ENCODE measurements around the gene STX2. TPM values are rescaled to one million over a fixed set of nuclear protein-coding genes. Genes with fewer than 3 reads are reported as not detected.
A peak's percentile ranks its signal among the peaks of the same experiment; 100 is the strongest.

STX2 gene
- total RNA-seq, 4 donors from 2014 or later, result 5.3 to 115 (median 9.0) TPM

- H3K36me3 ChIP-seq, result no peaks in the 10 kb centered on the region
- TF ChIP-seq POLR2A (IDR thresholded peaks at IDR 0.05), result no peak
- TF ChIP-seq, protein P1, sequence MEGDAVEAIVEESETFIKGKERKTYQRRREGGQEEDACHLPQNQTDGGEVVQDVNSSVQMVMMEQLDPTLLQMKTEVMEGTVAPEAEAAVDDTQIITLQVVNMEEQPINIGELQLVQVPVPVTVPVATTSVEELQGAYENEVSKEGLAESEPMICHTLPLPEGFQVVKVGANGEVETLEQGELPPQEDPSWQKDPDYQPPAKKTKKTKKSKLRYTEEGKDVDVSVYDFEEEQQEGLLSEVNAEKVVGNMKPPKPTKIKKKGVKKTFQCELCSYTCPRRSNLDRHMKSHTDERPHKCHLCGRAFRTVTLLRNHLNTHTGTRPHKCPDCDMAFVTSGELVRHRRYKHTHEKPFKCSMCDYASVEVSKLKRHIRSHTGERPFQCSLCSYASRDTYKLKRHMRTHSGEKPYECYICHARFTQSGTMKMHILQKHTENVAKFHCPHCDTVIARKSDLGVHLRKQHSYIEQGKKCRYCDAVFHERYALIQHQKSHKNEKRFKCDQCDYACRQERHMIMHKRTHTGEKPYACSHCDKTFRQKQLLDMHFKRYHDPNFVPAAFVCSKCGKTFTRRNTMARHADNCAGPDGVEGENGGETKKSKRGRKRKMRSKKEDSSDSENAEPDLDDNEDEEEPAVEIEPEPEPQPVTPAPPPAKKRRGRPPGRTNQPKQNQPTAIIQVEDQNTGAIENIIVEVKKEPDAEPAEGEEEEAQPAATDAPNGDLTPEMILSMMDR (IDR thresholded peaks at IDR 0.05), result no peak
- no peak for DNase-seq
- no peaks in the 10 kb centered on the region for H3K27me3 ChIP-seq
- no peaks in the 10 kb centered on the region for H3K4me1 ChIP-seq
- no peak overlapping the region for H3K4me3 ChIP-seq
- H3K9me3 ChIP-seq, result no peaks in the 10 kb centered on the region
- no peak overlapping the region for H3K27ac ChIP-seq
Measured at GRCh38 chr12:130846369-130846768, 7.3 kb upstream of the STX2 start.

DNA sequence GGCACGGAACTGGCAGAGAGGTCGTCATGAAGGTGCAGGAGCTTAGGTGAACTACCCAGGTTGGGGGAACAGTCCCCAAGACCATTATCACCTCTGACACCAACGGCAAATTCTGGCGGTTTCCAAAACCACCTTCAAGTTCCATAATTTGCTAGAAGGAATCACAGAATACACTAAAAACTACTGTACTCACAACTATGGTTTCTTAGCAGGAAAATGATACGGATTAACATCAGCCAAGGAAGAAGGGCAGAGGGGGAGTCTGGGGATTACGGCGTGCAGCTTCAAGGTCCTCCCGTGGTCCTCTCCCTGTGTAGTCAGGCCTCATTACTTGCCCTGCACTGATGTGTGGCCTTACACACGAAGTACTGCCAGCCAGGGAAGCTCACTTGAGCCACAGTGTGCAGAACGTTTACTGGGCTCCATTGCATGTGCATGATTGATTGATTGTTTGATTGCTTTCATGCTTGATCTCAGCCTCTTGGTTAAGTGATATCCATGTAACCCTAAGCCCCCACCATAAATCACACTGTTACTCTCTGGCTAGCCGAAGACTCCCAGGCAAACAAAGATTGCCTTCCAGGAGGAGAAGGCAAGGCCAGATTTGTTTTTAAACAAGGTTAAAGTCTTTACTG is 837 bp upstream of the STX2 start:
- TF ChIP-seq POLR2A (IDR thresholded peaks at IDR 0.05), result no peak
- TF ChIP-seq, protein P1 (IDR thresholded peaks at IDR 0.05), result no peak
- DNase-seq, result no peak
- Histone ChIP-seq H3K36me3 (no peaks in the 10 kb centered on the region), H3K4me3 (peak overlapping the region; percentile 80 to 97 (median 90)), H3K4me1 (peaks cover 0 to 13% (median 4%) of the 10 kb centered on the region in 4 donors), H3K27ac (peak overlapping the region in 1 of 4 donors; percentile 57), H3K27me3 (no peaks in the 10 kb centered on the region), H3K9me3 (no peaks in the 10 kb centered on the region)

- TF ChIP-seq, protein P1 (IDR thresholded peaks at IDR 0.05), result no peak
- no peak for TF ChIP-seq POLR2A (IDR thresholded peaks at IDR 0.05)
- peak in 2 of 3 donors; percentile 48 to 58 for DNase-seq
- Histone ChIP-seq H3K9me3 (no peaks in the 10 kb centered on the region), H3K36me3 (no peaks in the 10 kb centered on the region), H3K4me3 (peak overlapping the region; percentile 80 to 97 (median 90)), H3K27me3 (no peaks in the 10 kb centered on the region), H3K27ac (peak overlapping the region; percentile 53 to 78 (median 68)), H3K4me1 (peaks cover 0 to 13% (median 4%) of the 10 kb centered on the region in 4 donors)
Measured at GRCh38 chr12:130838284-130838950, 633 bp downstream of the STX2 start.

DNA sequence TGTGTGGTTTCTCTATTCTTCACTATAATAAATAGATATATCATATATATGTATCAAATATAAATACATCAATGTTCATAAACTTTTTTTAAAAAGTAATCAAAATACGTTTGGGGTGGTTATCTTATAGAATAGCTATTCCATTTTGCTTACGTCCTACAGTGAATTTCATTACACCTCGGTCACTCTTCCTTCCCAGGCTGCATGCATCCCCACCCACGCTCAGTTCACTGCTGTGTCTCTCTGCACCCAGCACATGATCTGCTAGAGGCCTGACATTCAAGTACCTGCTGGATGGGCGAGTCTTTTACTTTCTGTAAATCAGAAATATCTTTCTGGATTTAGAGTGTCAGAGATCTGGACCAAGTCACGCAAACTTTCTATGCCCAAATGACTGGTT is 3.6 kb downstream of the STX2 start:
- Histone ChIP-seq H3K27ac (no peak overlapping the region), H3K4me3 (no peak overlapping the region), H3K27me3 (no peaks in the 10 kb centered on the region), H3K9me3 (no peaks in the 10 kb centered on the region), H3K4me1 (peaks cover 0 to 26% (median 4%) of the 10 kb centered on the region in 4 donors), H3K36me3 (no peaks in the 10 kb centered on the region)
- TF ChIP-seq, protein P1 (IDR thresholded peaks at IDR 0.05), result no peak
- TF ChIP-seq POLR2A (IDR thresholded peaks at IDR 0.05), result no peak
- DNase-seq, result peak in 1 of 3 donors; percentile 13

- peak in 1 of 3 donors; percentile 43 for DNase-seq
- Histone ChIP-seq H3K4me3 (no peak overlapping the region), H3K36me3 (no peaks in the 10 kb centered on the region), H3K27me3 (no peaks in the 10 kb centered on the region), H3K4me1 (peaks cover 0 to 26% (median 4%) of the 10 kb centered on the region in 4 donors), H3K9me3 (no peaks in the 10 kb centered on the region), H3K27ac (no peak overlapping the region)
- no peak for TF ChIP-seq POLR2A (IDR thresholded peaks at IDR 0.05)
- TF ChIP-seq, protein P1 (IDR thresholded peaks at IDR 0.05), result no peak
Measured at GRCh38 chr12:130835011-130835410, 4.0 kb downstream of the STX2 start.
